K562 (cell line): ENCODE results near the gene CD48. TPM values are rescaled to one million over a fixed set of nuclear protein-coding genes. Genes with fewer than 3 reads are reported as not detected.

Experiments
- ARID2 ChIP-seq: fragments of 450-650 bp; IDR thresholded peaks from 2 replicates; pipeline ENCODE4 v1.6.1; 2017; ENCODE audit warnings: antibody characterized with exemption, mild to moderate bottlenecking
- BACH1 ChIP-seq: fragments of 200-800 bp; sonication (Bioruptor generic); IDR thresholded peaks from 2 replicates; pipeline ENCODE4 v1.6.1; 2016; ENCODE audit warnings: missing genetic modification characterization, missing compliant biosample characterization
- CBFA2T3 ChIP-seq: fragments of 450-650 bp; IDR thresholded peaks from 2 replicates; pipeline ENCODE4 v1.6.1; 2017
- CHD4 ChIP-seq: fragments of 200-600 bp; sonication (generic); IDR thresholded peaks from 3 replicates; pipeline ENCODE4 v1.6.1; 2012; ENCODE audit warnings: low read depth, mild to moderate bottlenecking, mixed read lengths, low read length, inconsistent platforms; ENCODE audit not compliant: insufficient read depth, insufficient replicate concordance, poor library complexity, severe bottlenecking
- CREBBP ChIP-seq: IDR thresholded peaks from one replicate; pipeline ENCODE4 v1.6.1; 2012; ENCODE audit warnings: low read depth, mild to moderate bottlenecking, control low read depth, inconsistent platforms, low read length
- HDAC2 ChIP-seq: fragments of 450-650 bp; IDR thresholded peaks from 2 replicates; pipeline ENCODE4 v1.6.1; 2016; ENCODE audit warnings: mild to moderate bottlenecking
- HDGF ChIP-seq: fragments of 450-650 bp; IDR thresholded peaks from 2 replicates; pipeline ENCODE4 v1.6.1; 2016
- HEY1 ChIP-seq: fragments of 250-450 bp; sonication (Bioruptor Pico); IDR thresholded peaks from 2 replicates; pipeline ENCODE4 v1.5.0; 2020; ENCODE audit warnings: mild to moderate bottlenecking, moderate library complexity, borderline replicate concordance
- HNRNPK ChIP-seq: fragments of 200-400 bp; formaldehyde crosslinking; IDR thresholded peaks from one replicate; pipeline ENCODE4 v1.6.1; 2018; ENCODE audit warnings: mild to moderate bottlenecking, low read depth, low read length; ENCODE audit not compliant: poor library complexity, severe bottlenecking
- MCM2 ChIP-seq: fragments of 450-650 bp; IDR thresholded peaks from 2 replicates; pipeline ENCODE4 v1.6.1; 2017; ENCODE audit warnings: low read depth, mild to moderate bottlenecking
- OTX1 ChIP-seq: fragments of 450-650 bp; formaldehyde crosslinking; IDR thresholded peaks from 2 replicates; pipeline ENCODE4 v1.4.0; 2022; ENCODE audit warnings: mild to moderate bottlenecking
- POLR2H ChIP-seq: IDR thresholded peaks from 2 replicates; pipeline ENCODE4 v1.6.1; 2016; ENCODE audit warnings: missing genetic modification characterization, low read depth, mild to moderate bottlenecking, control low read depth, missing compliant biosample characterization, moderate library complexity
- RNF2 ChIP-seq: sonication (generic); IDR thresholded peaks from 2 replicates; pipeline ENCODE4 v1.6.1; 2016
- TBP ChIP-seq: optimal IDR thresholded peaks from 2 replicates; pipeline ENCODE3; 2011; ENCODE audit warnings: low read depth, low read length, improper control_type of control experiment
- ZNF12 ChIP-seq: sonication (generic); formaldehyde crosslinking; IDR thresholded peaks from 2 replicates; pipeline ENCODE4 v1.4.0; 2020; ENCODE audit warnings: mild to moderate bottlenecking, missing genetic modification reagents
- ZNF274 ChIP-seq: IDR thresholded peaks from 2 replicates; pipeline ENCODE4 v1.6.1; 2011; ENCODE audit warnings: low read depth, mild to moderate bottlenecking, low read length, moderate library complexity, borderline replicate concordance
- ZNF444 ChIP-seq: fragments of 250-450 bp; sonication (Bioruptor Pico); IDR thresholded peaks from 2 replicates; pipeline ENCODE4 v1.4.0; 2020; ENCODE audit warnings: mild to moderate bottlenecking, moderate library complexity
- polyA plus RNA-seq, 8 experiments: library from polyadenylated mRNA; depleted of rRNA in 4 of 8; stranded (reverse) in 5 of 8; unstranded in 3 of 8; fragments of >200 nt; fragmentation: Nextera tagmentation in 2 of 8; fragmentation: Illumina TruSeq in 1 of 8; extraction: Ambion mirVana in 2 of 8; extraction: Trizol in 1 of 8; gene quantifications; 2 replicates each; pipeline versions ENCODE4 v1.2.1 to v1.2.3, GENCODE V29; 2011 to 2014; ENCODE audit warnings: inconsistent platforms in 1 of 8, missing spikeins in 1 of 8
- total RNA-seq, 7 experiments: library from RNA; depleted of rRNA in 6 of 7; stranded (reverse); fragments of >200 nt in 6 of 7; fragmentation: Illumina TruSeq in 2 of 7; extraction: Trizol in 2 of 7; gene quantifications; 2 replicates each; pipeline versions ENCODE4 v1.2.1 to v1.2.3, GENCODE V29; 2011 to 2021; ENCODE audit warnings: low replicate concordance in 1 of 7
- TF ChIP-seq, protein P1 (sequence below): fragments of 450-650 bp; IDR thresholded peaks from 2 replicates; pipeline ENCODE4 v1.6.1; 2016; ENCODE audit warnings: low read depth
- TF ChIP-seq, protein P2 (sequence below): fragments of 450-650 bp; IDR thresholded peaks from 2 replicates; pipeline ENCODE4 v1.6.1; 2018; ENCODE audit warnings: mild to moderate bottlenecking, low read depth; ENCODE audit not compliant: partially characterized antibody
- TF ChIP-seq, protein P3 (sequence below): fragments of 450-650 bp; conservative IDR thresholded peaks from 2 replicates; pipeline ENCODE4 v1.6.1; 2016; ENCODE audit warnings: missing genetic modification characterization, low read depth, mild to moderate bottlenecking, missing compliant biosample characterization, moderate library complexity

Gene CD48
- total and polyA plus RNA-seq, 9 of the 15 experiments (the other 6 are each of a cell fraction or from before 2014, with no cell fraction given): 0.10 to 0.42 (median 0.29) TPM; not detected in 3

DNA sequence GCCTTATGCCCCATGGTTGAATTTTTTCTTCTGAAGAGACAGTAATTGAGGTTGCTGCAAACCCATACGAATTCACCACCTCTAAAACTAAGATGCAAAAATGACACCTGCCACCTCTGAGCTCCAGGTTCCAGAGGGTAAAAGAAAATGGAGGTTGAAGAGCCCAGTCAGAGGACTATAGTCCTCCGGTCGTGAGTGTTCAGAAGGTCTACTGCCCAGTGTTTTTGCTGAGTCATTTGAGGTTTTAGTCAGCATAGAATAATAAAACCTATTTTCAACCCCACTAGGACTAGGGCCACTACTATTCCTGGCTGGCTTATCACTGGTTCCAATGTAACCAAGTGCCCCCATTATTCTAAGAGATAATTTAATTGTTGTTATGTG lies 14.5 kb upstream of the CD48 start (continued):
- TF ChIP-seq, protein P1, sequence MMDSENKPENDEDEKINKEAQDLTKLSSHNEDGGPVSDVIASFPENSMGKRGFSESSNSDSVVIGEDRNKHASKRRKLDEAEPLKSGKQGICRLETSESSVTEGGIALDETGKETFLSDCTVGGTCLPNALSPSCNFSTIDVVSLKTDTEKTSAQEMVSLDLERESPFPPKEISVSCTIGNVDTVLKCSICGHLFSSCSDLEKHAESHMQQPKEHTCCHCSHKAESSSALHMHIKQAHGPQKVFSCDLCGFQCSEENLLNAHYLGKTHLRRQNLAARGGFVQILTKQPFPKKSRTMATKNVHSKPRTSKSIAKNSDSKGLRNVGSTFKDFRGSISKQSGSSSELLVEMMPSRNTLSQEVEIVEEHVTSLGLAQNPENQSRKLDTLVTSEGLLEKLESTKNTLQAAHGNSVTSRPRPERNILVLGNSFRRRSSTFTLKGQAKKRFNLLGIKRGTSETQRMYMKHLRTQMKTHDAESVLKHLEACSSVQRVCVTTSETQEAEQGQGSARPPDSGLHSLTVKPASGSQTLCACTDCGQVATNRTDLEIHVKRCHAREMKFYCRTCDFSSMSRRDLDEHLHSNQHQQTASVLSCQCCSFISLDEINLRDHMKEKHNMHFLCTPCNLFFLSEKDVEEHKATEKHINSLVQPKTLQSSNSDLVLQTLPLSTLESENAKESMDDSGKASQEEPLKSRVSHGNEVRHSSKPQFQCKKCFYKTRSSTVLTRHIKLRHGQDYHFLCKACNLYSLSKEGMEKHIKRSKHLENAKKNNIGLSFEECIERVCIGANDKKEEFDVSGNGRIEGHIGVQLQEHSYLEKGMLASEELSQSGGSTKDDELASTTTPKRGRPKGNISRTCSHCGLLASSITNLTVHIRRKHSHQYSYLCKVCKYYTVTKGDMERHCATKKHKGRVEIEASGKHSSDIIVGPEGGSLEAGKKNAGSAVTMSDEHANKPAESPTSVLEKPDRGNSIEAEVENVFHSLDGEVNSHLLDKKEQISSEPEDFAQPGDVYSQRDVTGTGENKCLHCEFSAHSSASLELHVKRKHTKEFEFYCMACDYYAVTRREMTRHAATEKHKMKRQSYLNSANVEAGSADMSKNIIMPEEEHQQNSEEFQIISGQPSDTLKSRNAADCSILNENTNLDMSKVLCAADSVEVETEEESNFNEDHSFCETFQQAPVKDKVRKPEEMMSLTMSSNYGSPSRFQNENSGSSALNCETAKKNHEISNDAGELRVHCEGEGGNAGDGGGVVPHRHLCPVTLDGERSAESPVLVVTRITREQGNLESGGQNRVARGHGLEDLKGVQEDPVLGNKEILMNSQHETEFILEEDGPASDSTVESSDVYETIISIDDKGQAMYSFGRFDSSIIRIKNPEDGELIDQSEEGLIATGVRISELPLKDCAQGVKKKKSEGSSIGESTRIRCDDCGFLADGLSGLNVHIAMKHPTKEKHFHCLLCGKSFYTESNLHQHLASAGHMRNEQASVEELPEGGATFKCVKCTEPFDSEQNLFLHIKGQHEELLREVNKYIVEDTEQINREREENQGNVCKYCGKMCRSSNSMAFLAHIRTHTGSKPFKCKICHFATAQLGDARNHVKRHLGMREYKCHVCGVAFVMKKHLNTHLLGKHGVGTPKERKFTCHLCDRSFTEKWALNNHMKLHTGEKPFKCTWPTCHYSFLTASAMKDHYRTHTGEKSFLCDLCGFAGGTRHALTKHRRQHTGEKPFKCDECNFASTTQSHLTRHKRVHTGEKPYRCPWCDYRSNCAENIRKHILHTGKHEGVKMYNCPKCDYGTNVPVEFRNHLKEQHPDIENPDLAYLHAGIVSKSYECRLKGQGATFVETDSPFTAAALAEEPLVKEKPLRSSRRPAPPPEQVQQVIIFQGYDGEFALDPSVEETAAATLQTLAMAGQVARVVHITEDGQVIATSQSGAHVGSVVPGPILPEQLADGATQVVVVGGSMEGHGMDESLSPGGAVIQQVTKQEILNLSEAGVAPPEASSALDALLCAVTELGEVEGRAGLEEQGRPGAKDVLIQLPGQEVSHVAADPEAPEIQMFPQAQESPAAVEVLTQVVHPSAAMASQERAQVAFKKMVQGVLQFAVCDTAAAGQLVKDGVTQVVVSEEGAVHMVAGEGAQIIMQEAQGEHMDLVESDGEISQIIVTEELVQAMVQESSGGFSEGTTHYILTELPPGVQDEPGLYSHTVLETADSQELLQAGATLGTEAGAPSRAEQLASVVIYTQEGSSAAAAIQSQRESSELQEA: no peak
- no peak for TF ChIP-seq ZNF274
- TF ChIP-seq CBFA2T3: peak; percentile 7; the same call in 1 of the 2 replicates
- TF ChIP-seq RNF2: no peak; the same call in 1 of the 2 replicates
- peak; percentile 96 for TF ChIP-seq TBP
- no peak for TF ChIP-seq HDAC2
- no peak for TF ChIP-seq ZNF444
- no peak for TF ChIP-seq POLR2H (tag)
- TF ChIP-seq HEY1 (CRISPR knock-in tag): no peak
- peak; percentile 96 for TF ChIP-seq BACH1 (tag)
- TF ChIP-seq HNRNPK: no peak
- TF ChIP-seq ARID2: no peak
- TF ChIP-seq, protein P2, sequence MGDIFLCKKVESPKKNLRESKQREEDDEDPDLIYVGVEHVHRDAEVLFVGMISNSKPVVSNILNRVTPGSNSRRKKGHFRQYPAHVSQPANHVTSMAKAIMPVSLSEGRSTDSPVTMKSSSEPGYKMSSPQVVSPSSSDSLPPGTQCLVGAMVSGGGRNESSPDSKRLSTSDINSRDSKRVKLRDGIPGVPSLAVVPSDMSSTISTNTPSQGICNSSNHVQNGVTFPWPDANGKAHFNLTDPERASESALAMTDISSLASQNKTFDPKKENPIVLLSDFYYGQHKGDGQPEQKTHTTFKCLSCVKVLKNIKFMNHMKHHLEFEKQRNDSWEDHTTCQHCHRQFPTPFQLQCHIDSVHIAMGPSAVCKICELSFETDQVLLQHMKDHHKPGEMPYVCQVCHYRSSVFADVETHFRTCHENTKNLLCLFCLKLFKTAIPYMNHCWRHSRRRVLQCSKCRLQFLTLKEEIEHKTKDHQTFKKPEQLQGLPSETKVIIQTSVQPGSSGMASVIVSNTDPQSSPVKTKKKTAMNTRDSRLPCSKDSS: no peak
- TF ChIP-seq OTX1 (CRISPR knock-in tag): no peak
- no peak for TF ChIP-seq CHD4
- no peak for TF ChIP-seq HDGF
- TF ChIP-seq MCM2: no peak
- TF ChIP-seq CREBBP: no peak
- TF ChIP-seq ZNF12 (CRISPR knock-in tag): no peak
- TF ChIP-seq, protein P3, sequence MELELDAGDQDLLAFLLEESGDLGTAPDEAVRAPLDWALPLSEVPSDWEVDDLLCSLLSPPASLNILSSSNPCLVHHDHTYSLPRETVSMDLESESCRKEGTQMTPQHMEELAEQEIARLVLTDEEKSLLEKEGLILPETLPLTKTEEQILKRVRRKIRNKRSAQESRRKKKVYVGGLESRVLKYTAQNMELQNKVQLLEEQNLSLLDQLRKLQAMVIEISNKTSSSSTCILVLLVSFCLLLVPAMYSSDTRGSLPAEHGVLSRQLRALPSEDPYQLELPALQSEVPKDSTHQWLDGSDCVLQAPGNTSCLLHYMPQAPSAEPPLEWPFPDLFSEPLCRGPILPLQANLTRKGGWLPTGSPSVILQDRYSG: 0 out of 2 replicates have a peak, but pooled peaks have one; percentile 23
